NCI-H2196 (cell line): ENCODE measurements around the gene MPP2.
"Not testable (repeated sequence)": the region's sequence is repeated elsewhere in the genome, so short reads cannot be mapped to it uniquely, and the experiment has no call there.

Source experiments
- DNase-seq: peaks from one replicate; lab custom pipeline; 2025; ENCODE audit not compliant: unreplicated experiment; lab: John Stamatoyannopoulos, UW

MPP2 gene

GRCh38 chr17:43931062-43931571, 23.8 kb upstream of the MPP2 start:
- DNase-seq: no peak

GRCh38 chr17:43928609-43929008, 21.3 kb upstream of the MPP2 start:
- no peak for DNase-seq

- not testable (repeated sequence) for DNase-seq
Observed at GRCh38 chr17:43927929-43928328, 20.6 kb upstream of the MPP2 start.

DNA sequence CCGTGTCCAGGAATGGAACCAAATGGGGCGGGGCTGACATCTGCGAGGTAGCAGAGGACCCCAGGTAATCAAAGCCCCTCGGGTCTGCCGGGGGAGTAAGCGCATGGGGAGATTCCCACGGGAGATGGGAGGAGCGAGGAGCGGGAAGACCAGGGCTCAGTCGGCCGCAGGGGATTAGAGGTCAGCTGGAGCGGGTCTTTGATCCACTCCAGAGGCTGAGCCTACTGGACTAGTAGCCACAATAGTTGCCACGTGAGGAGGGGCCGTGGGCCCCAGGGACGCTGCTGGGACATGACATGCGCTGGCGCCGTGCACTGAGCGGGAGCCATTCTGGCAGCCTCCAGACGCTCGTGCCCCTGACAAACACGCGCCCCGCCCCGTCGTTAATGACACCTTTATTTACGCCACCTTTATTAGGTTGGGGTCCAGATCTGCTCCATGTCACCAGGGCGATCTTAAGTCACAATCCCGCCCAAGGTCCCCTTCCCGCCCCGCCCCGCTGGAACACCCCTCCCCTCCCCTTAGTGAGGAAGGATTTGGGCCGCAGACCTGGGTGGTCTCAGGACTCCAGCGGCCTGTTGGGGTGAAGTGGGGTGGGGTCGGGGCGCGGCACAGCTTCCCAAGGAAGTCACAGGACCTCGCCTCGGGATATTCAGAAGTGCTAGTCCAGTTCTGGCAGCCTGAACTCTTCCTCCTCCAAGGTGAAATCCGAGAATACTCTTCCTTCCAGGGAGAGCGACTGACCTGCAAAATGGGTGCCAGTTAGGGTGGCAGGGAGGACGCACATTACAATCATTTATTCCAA, 19.9 kb upstream of the MPP2 start:
- DNase-seq: no peak

DNA sequence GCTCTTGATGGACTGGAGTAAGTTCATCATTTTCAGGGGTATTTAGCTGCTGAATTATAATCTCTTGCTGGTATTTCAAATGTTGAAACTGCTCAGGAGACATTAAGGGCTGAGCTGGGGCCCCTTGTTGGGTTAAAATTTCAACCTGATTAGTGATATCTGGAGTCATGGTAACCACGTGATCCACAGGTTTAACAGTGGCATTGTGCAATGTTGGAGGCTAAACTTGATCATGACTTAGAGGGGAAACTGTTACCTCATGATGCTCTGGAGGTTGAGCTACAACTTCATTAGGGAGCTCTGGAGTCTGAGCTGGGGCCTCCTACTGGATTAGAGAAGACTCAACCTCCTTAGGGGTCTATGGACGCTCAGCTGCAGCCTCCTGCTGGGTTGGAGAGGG, 17.2 kb upstream of the MPP2 start:
- no peak for DNase-seq

DNA sequence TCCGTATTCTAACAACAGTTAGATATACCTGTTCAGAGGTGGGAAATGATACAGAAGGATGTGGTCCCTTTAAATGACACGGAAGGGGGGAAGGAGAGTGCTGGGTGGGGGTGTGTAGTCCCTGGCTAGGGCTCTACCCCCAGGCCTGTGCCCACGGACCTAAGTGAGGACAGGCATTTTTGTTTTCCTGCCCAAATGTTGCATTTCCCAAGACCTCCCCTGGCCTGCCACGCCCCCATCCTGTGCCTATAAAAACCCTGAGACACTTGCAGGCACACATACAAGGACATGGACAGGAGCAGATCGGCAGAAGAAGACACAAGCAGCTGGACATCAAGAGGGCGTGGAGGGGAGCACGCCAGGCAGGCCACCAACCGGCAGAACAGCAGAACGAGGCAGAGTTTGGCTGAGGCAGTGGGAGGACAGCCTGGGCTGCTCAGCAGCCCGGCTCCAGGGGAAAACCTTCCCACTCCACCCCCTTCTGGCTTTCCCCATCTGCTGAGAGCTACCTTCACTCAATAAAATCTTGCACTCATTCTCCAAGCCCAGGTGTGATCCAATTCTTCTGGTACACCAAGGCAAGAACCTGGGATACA, 13.3 kb upstream of the MPP2 start:
- no peak for DNase-seq

GRCh38 chr17:43918026-43918389, 10.7 kb upstream of the MPP2 start:
- no peak for DNase-seq

DNA sequence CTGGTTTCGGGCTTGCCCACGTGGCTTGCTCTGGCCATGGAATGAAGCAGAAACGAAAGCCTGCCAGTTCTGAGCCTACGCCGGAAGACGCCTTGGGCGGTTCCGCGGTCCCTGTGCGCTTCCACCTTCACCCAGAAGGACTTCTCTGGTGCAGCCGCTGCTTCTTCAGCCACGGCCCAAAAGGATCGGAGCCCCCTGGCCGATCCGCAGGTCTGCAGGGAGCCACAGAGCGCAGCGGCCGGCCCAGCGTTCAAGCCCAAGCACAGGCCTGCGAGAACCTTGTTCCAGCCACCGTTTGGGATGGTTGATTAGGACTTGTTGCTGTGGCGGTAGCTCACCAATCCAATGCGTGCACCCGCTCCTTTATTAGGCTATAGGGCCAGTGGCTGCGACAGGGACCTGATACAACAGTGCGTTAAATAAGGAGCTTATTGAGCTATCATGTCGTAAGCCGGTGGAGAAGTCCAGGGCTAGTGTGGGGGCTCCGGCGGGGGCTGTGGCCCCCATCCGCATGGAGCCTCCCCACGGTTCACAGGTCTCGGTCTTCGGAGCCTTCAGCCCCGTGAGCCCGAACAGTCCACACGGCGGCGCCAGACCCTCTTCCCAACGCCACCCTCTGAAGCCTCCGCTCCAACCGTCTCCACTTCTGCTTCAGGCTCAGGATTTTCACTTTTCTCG, 10.2 kb upstream of the MPP2 start:
- no peak for DNase-seq

DNA sequence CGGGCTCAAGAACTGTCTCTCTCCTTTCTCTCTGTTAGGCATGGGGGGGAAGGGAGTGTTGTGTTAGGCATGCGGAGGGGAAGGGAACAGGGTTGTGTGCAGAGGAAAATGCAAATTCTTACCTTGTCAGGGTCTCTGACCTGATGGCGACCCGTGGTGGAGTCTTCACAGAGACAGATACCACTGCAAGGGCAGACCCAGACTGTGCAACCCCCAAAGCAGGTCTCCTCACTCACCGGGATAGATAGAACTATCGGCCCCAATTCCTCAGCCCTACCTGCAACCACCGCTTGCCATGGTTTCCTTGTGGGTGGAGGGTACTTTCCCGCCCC, 9.6 kb upstream of the MPP2 start:
- no peak for DNase-seq

DNA sequence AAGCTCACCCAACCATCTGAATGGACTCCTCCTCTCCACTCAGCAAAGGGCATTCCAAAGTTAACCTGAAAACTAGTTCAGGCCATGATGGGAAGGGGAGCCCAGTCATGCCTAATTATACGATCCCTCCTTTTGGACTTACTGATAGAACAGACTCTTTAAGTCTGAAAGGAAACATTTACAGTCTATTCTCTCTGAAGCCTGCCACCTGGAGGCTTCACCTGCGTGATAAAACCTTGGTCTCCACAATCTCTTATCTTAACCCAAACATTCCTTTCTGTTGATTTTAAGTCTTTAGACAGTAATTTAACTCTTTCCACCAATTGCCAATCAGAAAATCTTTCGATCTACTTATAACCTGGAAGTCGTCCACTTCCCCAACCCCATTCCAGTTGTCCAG, 9.0 kb upstream of the MPP2 start:
- DNase-seq: no peak

GRCh38 chr17:43915559-43915958, 8.2 kb upstream of the MPP2 start:
- no peak for DNase-seq

DNA sequence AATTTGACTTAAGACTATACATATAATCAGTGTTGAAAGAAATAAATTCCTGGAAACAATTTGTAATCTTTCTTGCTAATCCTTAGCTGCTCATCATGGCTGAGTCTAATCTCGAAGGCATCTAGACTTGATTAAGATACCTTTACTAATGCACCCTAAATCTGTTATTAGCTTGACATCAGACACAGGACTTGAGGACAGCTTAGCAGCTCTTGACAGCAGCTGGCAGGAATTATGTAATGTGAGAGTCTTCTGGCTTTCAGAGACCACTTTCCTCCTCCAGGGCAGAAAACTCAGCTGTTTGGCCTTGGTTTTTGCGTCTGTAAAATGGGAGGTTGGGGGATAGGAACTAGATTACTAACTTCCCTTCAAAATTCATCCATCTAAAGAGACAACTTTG, 7.1 kb upstream of the MPP2 start:
- no peak for DNase-seq

DNA sequence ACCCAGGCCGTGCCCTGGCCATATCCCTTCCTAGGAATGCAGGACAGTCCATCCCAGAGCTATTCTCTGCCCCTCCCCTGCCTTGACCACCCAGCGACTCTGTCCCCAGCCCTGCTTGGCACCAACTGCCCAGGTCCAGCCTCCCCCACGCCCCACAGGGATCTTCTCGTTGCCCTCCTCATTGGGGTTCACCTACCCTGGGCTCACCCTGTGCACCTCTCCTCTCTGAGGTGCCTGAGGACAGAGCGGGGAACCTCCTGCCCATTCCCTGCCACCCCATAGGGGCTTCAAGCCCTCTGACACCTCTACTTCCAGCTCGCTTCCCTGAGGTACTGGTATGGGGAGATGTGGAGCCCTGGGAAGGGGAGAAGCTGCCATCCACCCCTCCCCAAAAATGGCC, 6.2 kb upstream of the MPP2 start:
- no peak for DNase-seq

- DNase-seq: no peak
Observed at GRCh38 chr17:43912635-43913304, 5.4 kb upstream of the MPP2 start.

DNA sequence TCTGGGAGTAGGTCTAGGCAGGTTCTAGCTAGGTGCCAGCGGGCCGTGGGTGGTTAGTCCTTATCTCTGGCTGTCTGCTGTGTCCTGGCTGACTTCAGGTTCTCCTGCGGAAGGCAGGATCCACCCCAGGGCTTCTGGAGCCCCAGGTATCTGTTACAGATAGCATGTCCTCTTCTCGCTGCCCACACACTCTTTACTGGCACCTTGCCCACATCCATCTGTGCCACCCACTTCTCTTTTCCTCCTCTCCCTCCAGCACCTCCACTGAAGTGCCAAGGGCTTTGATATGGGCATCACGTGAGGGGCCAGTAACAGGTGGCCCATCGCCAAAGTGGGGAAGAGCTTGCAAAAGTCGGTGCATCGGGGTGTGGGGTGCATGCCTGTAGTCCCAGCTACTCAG, 4.6 kb upstream of the MPP2 start:
- no peak for DNase-seq

DNA sequence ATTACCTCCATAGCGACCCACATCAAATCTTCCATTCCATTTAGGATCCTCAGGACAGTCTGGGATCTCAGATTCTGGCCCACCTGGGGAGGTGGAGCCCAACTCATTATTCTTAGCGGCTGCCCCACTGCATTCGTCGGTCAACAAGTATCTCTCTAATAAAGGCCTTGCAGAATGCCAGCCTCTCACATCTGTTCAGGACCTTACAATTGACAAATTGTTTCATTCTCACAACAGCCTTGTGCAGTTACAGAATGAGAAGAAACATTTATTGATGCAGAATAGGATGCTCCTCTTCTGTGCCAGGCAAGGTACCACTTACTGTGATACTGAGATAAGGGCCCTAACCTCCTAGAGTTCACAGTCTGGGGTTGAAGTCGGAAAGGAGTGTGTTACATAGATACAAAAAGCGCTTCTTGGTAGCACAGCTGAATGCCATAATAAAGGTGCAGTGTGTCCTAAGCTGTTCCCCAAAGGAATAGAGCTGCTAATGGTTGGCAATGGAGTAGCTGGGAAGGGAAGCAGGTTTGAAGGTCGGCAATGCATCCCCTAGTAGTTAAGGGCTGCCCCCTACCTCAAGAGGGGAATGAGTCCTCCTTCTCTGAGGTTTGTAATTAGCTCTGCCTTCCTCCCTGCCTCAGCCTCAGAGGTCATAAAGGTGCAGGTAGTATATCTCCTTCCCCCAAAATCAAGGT, 2.3 kb upstream of the MPP2 start:
- no peak for DNase-seq

DNA sequence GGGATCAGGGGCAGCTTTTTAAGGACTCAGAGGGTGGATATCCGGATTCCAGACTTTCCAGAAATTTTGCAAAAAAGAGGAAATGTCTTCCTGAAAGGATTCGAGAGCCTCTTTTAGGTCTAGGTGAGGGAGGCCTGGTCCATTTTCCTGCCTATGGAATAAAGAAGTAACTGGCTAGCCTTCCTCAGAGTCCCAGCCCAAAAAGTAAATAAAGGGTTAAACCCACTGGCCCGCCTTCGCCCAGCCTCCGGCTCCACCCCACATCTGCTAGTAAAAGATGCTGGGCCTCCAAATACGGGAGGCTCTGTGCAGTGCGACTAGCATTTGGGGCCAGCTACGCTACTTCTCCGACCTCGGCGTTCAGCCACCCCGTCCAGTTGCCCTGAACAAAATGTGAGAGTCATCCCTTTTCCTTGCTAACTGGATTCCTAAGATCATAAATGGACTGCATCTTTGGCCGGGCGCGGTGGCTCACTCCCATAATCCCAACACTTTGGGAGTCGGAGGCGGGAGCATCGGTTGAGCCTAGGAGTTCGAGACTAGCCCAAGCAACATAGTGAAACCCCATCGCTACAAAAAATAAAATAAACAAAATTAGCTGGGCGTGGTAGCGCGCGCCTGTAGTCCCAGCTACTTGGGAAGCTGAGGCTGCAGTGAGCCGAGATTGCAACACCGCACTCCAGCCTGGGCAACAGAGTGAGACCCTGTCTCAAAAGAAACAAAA, 824 bp upstream of the MPP2 start:
- no peak for DNase-seq

DNA sequence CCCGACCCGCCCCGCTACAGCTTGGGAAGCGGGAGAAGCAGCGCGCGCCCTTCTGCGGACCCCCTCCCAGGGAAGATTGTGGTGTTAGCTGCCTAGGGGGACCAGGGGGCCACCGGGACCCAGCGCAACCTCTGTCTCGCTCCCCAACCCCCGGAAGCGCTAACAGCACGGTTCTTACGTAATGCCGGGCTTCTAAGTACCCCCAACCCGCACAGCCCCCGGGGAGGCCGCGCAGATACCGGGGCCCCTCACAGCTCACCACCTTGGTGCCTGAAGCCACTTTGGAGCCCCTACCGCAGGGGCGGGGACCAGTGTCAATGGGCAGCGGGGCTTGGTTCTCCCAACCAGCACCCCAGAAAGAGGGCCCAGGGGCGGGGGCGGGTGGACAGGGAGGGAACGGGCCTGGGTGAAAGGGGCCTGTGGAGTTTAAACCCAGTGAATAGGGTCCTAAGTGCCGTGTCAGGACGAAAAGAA, 348 bp downstream of the MPP2 start:
- DNase-seq: no peak

DNA sequence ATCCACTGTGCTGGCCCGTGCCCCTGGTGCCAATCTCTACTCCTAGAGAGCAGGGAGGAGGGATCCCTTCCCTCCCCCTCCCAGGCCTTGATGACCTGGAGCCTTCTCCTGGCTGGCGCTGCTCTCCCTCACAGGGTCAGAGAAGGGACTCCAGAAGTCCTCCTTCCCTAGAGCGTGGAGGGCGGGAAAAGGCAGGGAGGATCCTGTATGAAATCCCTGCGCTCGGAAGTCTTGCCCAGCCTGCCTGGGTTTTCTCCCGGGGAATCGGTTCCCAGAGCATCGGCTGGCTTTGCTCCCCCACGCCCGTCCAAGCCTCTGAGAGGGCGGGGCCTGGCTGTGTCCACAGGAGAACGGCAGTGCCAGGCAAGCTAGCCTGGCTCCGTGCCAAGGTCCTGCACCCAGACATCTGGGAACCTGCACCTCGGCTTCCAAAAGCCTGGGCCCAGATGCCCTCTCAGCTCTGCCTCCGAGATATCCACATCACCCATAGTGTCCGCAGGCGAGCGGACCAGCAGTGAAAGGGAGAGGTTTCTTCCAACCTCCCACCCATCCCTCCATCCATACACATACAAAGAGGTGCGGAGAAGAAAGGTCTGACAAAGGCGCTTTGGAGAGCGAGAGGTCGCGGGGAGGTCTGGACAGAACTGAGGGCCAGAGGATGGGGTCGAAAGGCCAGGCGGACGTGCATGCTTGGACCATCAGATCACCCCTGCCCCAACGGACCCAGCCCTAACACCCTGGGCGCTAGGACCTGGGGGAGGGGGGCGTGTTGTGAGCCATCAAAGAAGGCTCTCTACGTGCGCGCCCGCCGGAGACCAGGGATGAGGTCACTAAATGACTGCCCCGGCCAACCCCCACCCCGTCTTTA, 1.1 kb downstream of the MPP2 start:
- DNase-seq: no peak
